Stimulated activated CD8-positive, alpha-beta memory T cell treated with anti-CD3 and anti-CD28 coated beads, Interleukin-4, amount 100 ng/mL, for 1 hour (primary cell): ENCODE measurements around the gene CDK17.
"Not testable (repeated sequence)": the region's sequence is repeated elsewhere in the genome, so short reads cannot be mapped to it uniquely, and the experiment has no call there.

Experiments
- DNase-seq, 2 donors: peaks; one replicate each; pipeline ENCODE4 v3.0.0-alpha.2; 2020; ENCODE audit warnings: low read depth in 2 of 2, low spot score in 1 of 2

CDK17 gene

DNA sequence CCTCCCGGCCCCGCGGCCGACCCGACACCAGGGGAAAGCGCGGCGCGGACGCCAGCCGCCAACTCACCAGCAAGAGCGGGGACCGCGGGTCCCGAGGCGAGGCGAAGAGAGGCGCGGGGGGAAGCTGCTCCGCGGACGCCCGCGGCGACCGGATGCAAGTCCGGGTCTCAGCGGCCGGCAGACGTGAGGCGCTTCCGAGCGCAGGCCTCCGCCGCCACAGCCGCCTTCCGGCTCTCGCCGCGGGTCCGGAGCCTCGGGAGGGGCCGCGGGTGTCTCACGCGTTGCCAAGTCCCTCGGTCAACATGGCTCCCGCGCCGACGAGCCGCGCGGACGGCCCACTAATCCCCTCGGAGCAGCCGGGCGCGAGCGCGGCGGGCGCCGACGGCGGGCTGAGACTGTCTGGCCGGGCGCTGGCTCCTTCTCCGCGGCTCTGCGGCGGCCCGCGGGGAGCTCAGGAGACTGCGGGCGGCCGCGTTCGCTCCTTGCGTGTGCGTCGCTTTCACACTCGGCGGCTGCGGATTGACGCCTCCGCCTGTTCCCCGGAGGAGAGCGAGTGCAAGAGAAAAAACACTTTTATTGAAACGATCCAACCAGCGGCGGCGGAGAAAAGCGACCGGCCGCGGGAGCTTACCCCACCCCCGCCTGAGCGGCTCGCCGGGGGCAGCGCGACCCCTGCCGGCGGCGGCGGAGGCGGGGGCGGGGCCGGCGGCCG, at the start of gene CDK17:
Gene CDK17 (minus strand): TSS at position 521 of the 712 bp plus-strand sequence. CDS start 65,603 bp downstream, outside the sequence.
- peak; percentile 59 to 81 for DNase-seq

- no peak for DNase-seq
Observed at GRCh38 chr12:96448300-96448699, 48.1 kb upstream of the CDK17 start.

- no peak for DNase-seq
Observed at GRCh38 chr12:96447256-96447655, 47.0 kb upstream of the CDK17 start.

DNA sequence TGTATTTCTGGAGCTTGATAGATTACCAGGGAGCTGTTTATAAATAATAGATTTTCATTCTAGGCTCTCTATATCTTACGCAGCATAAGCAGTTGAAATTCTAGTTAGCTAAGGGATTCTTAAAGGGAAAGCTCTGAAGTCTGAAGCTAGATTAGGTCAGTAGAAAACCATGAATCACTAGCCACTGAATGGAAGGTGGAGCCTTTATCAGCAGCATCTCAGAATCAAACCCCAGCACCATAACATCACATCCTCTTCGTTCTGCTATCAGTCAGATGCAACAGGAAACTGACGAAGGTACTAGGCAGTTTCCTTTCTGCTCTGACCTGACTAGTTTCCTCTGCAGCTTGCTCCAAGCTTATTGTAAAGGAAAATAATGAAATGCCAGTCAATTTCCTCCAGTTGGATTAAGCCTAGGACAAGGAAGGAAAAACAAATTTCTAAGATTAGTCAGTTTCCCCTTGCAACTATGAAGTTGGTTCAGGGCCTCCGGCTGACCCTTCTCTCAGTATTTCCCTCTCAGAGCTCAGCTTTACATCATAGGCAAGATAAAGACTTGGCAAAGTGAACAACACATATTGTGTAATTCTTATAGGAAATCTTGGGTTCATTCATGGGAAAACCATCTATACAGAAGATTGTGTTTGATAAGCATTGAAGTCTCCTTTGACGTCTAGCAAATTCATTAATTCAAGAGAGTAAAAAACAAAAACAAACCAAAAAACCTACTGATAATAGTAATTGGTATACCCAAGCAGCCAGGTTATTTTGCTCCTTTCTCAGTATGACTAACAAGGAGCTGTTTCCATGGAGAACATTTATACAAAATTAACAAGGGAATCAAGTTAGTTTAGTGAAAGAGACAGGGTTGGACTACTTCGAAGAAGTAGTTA, 45.7 kb upstream of the CDK17 start:
- DNase-seq, result peak in 1 of 2 donors; percentile 17

- DNase-seq, result no peak
Observed at GRCh38 chr12:96444399-96444798, 44.2 kb upstream of the CDK17 start.

DNA sequence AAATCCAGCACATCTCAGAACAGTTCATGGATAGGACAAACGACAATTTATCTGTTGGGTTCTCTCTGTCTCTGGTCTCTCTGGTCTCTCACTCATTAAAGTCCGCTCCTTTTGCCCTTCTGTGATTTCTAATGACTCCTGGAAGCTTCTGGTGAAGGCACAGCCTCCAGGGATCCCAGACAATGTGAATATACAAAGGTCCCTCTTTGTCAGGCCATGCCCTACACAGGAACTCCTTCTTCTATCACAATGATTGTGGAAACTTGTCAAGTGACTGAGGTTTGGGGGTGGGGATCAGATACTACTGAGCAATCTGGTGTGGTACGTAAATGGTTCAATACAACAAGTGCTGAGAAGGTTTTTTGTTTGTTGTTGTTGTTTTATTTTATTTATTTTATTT, 42.7 kb upstream of the CDK17 start:
- DNase-seq, result no peak

DNA sequence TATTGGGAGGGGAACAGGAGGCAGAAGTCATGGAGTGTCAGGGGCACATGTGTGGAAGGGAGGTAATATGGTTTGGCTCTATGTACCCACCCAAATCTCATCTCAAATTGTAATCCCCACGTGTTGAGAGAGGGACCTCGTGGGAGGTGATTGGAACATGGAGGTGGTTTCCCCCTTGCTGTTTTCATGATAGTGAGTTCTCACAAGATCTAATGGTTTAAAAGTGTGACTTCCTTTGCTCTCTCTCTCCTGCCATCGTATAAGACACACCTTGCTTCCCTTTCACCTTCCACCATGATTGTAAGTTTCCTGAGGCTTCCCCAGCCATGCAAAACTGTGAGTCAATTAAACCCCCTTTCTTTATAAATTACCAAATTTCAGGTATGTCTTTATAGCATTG, 41.6 kb upstream of the CDK17 start:
- no peak for DNase-seq

- DNase-seq, result no peak
Observed at GRCh38 chr12:96438330-96438729, 38.1 kb upstream of the CDK17 start.

DNA sequence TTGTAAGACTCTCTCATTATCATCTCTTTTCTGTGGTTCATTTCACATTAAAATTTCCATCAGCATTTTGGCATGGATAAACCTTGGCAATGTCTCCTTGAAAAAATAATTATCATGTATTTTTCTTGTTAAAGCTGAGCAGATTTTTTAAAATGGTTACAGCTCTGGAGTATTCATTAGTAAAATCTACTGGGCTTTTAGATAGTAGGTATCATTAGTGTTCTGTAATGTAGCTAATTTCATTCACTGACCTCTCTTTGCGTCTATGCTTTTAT, 36.9 kb upstream of the CDK17 start:
- DNase-seq, result no peak

GRCh38 chr12:96436366-96437170, 36.3 kb upstream of the CDK17 start:
- DNase-seq, result no peak

DNA sequence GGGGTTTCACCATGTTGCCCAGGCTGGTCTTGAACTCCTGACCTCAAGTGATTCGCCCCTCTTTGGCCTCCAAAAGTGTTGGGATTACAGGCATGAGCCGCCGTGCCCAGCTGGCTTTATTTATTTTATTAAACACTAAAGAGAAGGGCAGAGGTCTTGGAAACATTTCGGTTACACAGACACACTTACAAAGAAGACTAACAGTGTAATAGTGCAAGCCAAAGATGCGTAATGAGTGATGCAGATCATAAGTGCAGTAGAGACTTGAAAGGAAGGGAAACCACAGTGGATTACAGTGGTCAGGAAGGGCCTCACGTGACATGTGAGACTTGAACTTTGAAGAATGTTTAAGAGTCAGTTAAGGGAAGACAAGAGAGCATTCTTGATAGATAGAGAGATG, 33.9 kb upstream of the CDK17 start:
- DNase-seq, result peak; percentile 35 to 46

DNA sequence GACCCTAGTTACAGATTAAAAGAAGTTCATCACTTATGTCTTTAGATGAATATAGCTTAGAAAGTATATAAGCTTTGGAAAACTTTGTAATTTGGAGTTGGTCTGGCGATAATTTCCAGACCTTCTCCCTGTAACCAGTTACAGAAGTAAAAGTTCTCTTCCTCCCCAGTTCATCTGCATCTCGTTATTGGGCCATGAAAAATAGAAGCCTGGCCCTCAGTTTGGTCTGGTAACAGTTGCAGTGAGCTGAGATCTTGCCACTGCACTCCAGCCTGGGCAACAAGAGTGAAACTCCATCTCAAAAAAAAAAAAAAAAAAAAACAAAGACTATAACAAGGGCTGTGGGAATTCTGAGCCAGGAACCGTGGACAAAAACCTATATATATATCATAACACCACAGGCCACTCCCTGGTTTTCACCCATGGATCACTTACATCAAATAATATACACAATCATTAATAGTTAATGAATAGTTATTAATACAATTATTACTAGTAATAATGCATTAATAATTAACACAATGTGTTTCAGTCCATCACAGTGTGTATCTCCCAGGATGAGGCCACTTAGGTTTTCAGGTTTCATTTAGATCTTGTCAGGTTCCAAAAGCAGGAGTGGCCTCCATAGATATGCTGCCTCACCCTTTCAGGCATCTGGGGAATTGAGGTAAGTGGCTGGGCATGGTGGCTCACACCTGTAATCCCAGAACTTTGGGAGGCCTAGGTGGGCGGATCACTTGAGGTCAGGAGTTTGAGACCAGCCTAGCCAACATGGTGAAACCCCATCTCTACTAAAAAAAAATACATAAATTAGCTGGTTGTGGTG, 32.5 kb upstream of the CDK17 start:
- not testable (repeated sequence) for DNase-seq

DNA sequence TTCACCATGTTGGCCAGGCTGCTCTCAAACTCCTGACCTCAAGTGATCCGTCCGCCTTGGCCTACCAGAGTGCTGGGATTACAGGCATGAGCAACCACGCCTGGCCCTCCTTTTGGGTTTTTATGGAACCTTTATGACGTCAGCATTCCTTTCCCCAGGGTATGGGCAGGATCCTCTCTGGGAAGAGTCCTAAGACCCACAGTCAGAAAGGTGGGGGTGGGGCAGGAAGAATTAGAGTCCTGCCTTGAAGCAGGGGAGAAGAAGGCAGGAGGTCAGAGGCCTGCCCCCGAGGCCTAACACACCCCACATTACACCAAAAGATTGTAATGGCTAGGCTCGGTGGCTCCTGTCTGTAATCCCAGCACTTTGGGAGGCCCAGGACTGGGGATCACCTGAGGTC, 30.8 kb upstream of the CDK17 start:
- no peak for DNase-seq

DNA sequence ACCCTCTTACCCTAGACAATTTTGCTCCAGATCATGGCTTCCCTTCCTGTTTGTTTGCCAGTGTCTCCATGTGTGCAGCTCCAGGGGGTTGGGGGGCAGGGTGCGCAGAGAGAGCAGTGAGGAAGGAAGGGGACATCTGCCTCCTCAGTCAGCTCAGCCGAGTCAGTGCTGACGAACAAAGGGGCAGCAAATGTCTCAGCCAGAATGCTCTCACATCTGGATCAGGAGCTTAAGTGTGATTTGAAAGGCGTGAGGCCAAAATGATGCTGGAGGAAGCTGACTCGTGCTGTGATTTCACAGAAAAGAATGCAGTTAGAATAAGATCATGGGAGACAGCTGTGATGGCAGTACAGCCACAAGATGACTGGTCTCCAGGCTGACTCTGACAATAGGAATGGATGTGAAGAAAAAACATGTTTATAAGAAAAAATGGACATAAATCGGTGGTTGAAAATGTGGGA, 27.1 kb upstream of the CDK17 start:
- DNase-seq, result no peak

GRCh38 chr12:96425951-96426350, 25.7 kb upstream of the CDK17 start:
- no peak for DNase-seq

DNA sequence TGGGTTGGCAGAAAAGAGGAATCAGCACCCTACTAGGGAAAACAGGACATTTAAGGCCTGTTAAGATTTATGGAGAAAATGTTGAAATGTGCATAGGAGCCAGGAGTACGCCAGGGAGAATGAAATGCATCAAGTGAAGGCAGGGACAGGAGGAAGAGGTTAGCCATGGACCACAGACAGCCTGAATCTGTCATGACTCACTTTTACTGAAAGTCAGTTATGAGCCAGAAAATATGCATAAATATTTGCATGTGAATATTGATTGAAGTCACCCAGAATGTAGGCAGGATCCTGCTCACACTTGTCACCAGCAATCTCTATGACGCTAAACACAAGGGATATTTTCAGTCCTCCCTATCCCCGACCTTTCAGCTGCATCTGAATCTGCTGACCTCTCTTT, 25.1 kb upstream of the CDK17 start:
- DNase-seq, result no peak

- DNase-seq, result no peak
Observed at GRCh38 chr12:96424601-96425000, 24.4 kb upstream of the CDK17 start.

- DNase-seq, result no peak
Observed at GRCh38 chr12:96422192-96422591, 22.0 kb upstream of the CDK17 start.

DNA sequence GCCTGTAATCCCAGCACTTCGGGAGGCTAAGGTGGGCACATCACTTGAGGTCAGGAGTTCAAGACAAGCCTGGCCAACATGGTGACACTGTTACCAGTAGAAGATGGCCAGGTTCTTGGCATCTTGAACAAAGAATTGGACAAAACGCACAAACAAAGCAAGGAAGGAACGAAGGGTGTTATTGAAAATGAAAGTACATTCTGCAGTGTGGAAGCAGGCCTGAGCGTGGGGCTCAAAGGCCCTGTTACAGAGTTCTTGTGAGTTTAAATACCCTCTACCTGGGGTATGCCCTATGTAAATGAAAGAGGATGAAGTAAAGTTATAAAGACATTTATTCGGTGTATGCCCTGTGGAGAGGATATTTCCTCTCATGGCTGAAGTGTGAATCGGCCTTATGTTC, 20.8 kb upstream of the CDK17 start:
- DNase-seq, result no peak

DNA sequence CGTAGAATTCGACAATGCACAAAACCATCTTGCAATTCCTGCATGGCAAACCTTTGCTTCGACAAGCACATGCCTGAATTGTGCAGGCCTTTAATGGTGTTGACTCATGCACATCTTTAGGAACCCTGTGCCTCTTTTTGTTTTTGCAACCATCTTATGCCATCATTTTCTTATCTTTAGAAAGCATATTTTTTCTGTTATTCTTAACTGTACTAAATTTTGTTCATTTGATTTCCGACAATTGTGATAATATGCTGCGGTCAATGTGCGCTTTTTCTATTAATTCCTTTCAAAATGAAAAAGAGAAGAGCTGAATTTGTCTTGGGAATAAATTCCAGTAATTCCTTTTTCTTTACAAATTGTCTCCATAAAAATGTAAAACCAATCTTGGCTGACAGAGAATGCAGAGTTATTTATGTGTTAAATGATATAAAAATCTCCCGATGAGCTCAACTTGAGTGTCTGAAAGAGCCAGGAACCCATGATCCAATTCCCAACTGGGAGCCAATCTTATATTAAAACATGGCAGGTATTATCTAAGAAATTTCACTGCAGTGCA, 20.1 kb upstream of the CDK17 start:
- DNase-seq, result no peak
